Mesodermal cell (in vitro differentiated cells): ENCODE measurements around the gene HOTAIR.

Experiments used
- H3K27ac ChIP-seq: 2 replicates; pipeline ENCODE4 v1.7.0; 2013; ENCODE audit warnings: mild to moderate bottlenecking, low read depth, low read length, moderate library complexity; ENCODE audit not compliant: severe bottlenecking
- H3K36me3 ChIP-seq: 2 replicates; pipeline ENCODE4 v1.7.1; 2013; ENCODE audit warnings: mild to moderate bottlenecking, low read length, moderate library complexity; ENCODE audit not compliant: control insufficient read depth, insufficient read depth
- H3K4me1 ChIP-seq: one replicate; pipeline ENCODE4 v1.7.1; 2013; ENCODE audit warnings: mild to moderate bottlenecking, low read length; ENCODE audit not compliant: insufficient read depth, control insufficient read depth, poor library complexity, severe bottlenecking
- H3K4me3 ChIP-seq: 2 replicates; pipeline ENCODE4 v1.7.0; 2013; ENCODE audit warnings: low read length, control low read depth, mild to moderate bottlenecking; ENCODE audit not compliant: insufficient read depth, poor library complexity, severe bottlenecking; ENCODE audit errors: extremely low read depth
- H3K9me3 ChIP-seq: 2 replicates; pipeline ENCODE4 v1.7.1; 2013; ENCODE audit warnings: mild to moderate bottlenecking, low read length, moderate library complexity; ENCODE audit not compliant: control insufficient read depth
- WGBS, 2 experiments: methylation state at CpG; one replicate each; pipeline ENCODE4 v1.1.5; 2013; ENCODE audit warnings: missing lambda C conversion rate in 2 of 2; ENCODE audit not compliant: insufficient coverage in 2 of 2; 5-methylcytosine and 5-hydroxymethylcytosine counted together

HOTAIR gene

GRCh38 chr12:53944209-53944608, 30.5 kb downstream of the HOTAIR start:
- H3K4me3 ChIP-seq = no peak overlapping the region
- no peaks in the 10 kb centered on the region for H3K4me1 ChIP-seq
- no peaks in the 10 kb centered on the region for H3K9me3 ChIP-seq
- no peaks in the 10 kb centered on the region for H3K36me3 ChIP-seq
- H3K27ac ChIP-seq = no peak overlapping the region
- WGBS, 2 experiments = 65% methylated on average over 2 of the region's 4 CpGs; no CpG with 5 or more reads in 1 of the 2 experiments

- no peak overlapping the region for H3K27ac ChIP-seq
- H3K4me3 ChIP-seq = no peak overlapping the region
- no peaks in the 10 kb centered on the region for H3K9me3 ChIP-seq
- WGBS, 2 experiments = 88% methylated on average over 1 of the region's 2 CpGs; no CpG with 5 or more reads in 1 of the 2 experiments
- no peaks in the 10 kb centered on the region for H3K4me1 ChIP-seq
- no peaks in the 10 kb centered on the region for H3K36me3 ChIP-seq
These were observed 32.2 kb downstream of the HOTAIR start for GRCh38 chr12:53942467-53942997.

- no peaks in the 10 kb centered on the region for H3K9me3 ChIP-seq
- 34 to 73% methylated on average over 1 to 3 of the region's 5 CpGs for WGBS, 2 experiments
- H3K4me3 ChIP-seq = no peak overlapping the region
- no peaks in the 10 kb centered on the region for H3K36me3 ChIP-seq
- no peak overlapping the region for H3K27ac ChIP-seq
- H3K4me1 ChIP-seq = no peaks in the 10 kb centered on the region
These were observed 33.0 kb downstream of the HOTAIR start for GRCh38 chr12:53941750-53942149.

- no peaks in the 10 kb centered on the region for H3K36me3 ChIP-seq
- no peak overlapping the region for H3K27ac ChIP-seq
- no peak overlapping the region for H3K4me3 ChIP-seq
These were observed 33.6 kb downstream of the HOTAIR start for GRCh38 chr12:53941187-53941586.

GRCh38 chr12:53940443-53941014, 34.2 kb downstream of the HOTAIR start:
- Histone ChIP-seq H3K36me3 (no peaks in the 10 kb centered on the region), H3K27ac (no peak overlapping the region), H3K4me1 (no peaks in the 10 kb centered on the region), H3K9me3 (no peaks in the 10 kb centered on the region), H3K4me3 (no peak overlapping the region)
- 20 to 24% methylated on average over 1 to 6 of the region's 9 CpGs for WGBS, 2 experiments

More at GRCh38 chr12:53941187-53941586, 33.6 kb downstream of the HOTAIR start:
- no peaks in the 10 kb centered on the region for H3K9me3 ChIP-seq
- H3K4me1 ChIP-seq = no peaks in the 10 kb centered on the region

GRCh38 chr12:53939141-53940108, 35.3 kb downstream of the HOTAIR start:
- H3K9me3 ChIP-seq = no peaks in the 10 kb centered on the region
- 16 to 18% methylated on average over 61 to 81 of the region's 91 CpGs for WGBS, 2 experiments
- no peaks in the 10 kb centered on the region for H3K4me1 ChIP-seq
- no peaks in the 10 kb centered on the region for H3K36me3 ChIP-seq
- no peak overlapping the region for H3K4me3 ChIP-seq
- no peak overlapping the region for H3K27ac ChIP-seq

- Histone ChIP-seq H3K27ac (no peak within 1 kb of the TSS), H3K36me3 (no peaks in the 10 kb centered on the region), H3K4me3 (no peak within 1 kb of the TSS), H3K9me3 (no peaks in the 10 kb centered on the region), H3K4me1 (no peaks in the 10 kb centered on the region)
- 7 to 10% methylated on average over 36 to 54 of the region's 56 CpGs for WGBS, 2 experiments
These were observed 36.2 kb downstream of the HOTAIR start, which contains the start of gene HOXC13 for GRCh38 chr12:53938326-53939140. Gene HOXC13, plus strand, starts transcription at chr12:53938831. Its CDS starts 76 bp downstream, at chr12:53938907.

- H3K27ac ChIP-seq = no peak overlapping the region
- no peaks in the 10 kb centered on the region for H3K9me3 ChIP-seq
- H3K4me3 ChIP-seq = no peak overlapping the region
- H3K36me3 ChIP-seq = no peaks in the 10 kb centered on the region
- WGBS, 2 experiments = 44 to 51% methylated on average over 14 to 15 of the region's 23 CpGs
- no peaks in the 10 kb centered on the region for H3K4me1 ChIP-seq
These were observed 37.0 kb downstream of the HOTAIR start for GRCh38 chr12:53937596-53938325.

GRCh38 chr12:53937099-53937498, 37.7 kb downstream of the HOTAIR start:
- H3K4me3 ChIP-seq = no peak overlapping the region
- no peak overlapping the region for H3K27ac ChIP-seq
- H3K9me3 ChIP-seq = no peaks in the 10 kb centered on the region
- H3K4me1 ChIP-seq = no peaks in the 10 kb centered on the region
- no peaks in the 10 kb centered on the region for H3K36me3 ChIP-seq
- WGBS, 2 experiments = 46 to 54% methylated on average over 7 of the region's 12 CpGs
